Hepatocyte (in vitro differentiated cells): ENCODE results near the gene HRH2. TPM values are rescaled to one million over a fixed set of nuclear protein-coding genes. Genes with fewer than 3 reads are reported as not detected.

Source experiments
- DNase-seq: peaks from one replicate; pipeline ENCODE4 v3.0.0-alpha.2; 2016; ENCODE audit warnings: low spot score
- H2AFZ ChIP-seq: fragments of 200-600 bp; sonication (generic); 2 replicates; pipeline ENCODE4 v1.6.0; 2016; ENCODE audit warnings: antibody characterized with exemption, mild to moderate bottlenecking
- H3K27ac ChIP-seq: fragments of 200-600 bp; sonication (generic); 2 replicates; pipeline ENCODE4 v1.5.1; 2016; ENCODE audit warnings: mild to moderate bottlenecking
- H3K27me3 ChIP-seq: fragments of 200-600 bp; sonication (generic); 2 replicates; pipeline ENCODE4 v1.6.1; 2016
- H3K36me3 ChIP-seq: fragments of 200-600 bp; sonication (generic); replicated peaks from 2 replicates; pipeline ENCODE4 v1.5.1; 2016; ENCODE audit warnings: low read depth; ENCODE audit not compliant: insufficient read depth
- H3K4me1 ChIP-seq: fragments of 200-600 bp; sonication (generic); 2 replicates; pipeline ENCODE4 v1.5.1; 2016; ENCODE audit warnings: mild to moderate bottlenecking, moderate library complexity; ENCODE audit not compliant: insufficient read depth
- H3K4me2 ChIP-seq: fragments of 200-600 bp; sonication (generic); 2 replicates; pipeline ENCODE4 v1.6.0; 2016
- H3K4me3 ChIP-seq: fragments of 200-600 bp; sonication (generic); 2 replicates; pipeline ENCODE4 v1.5.1; 2016; ENCODE audit warnings: mild to moderate bottlenecking
- H3K79me2 ChIP-seq: fragments of 200-600 bp; sonication (generic); 2 replicates; pipeline ENCODE4 v1.6.0; 2017; ENCODE audit warnings: mild to moderate bottlenecking
- H3K9me2 ChIP-seq: fragments of 200-600 bp; sonication (generic); replicated peaks from 2 replicates; pipeline ENCODE4 v1.6.0; 2017; ENCODE audit warnings: mild to moderate bottlenecking; ENCODE audit not compliant: insufficient read depth
- H3K9me3 ChIP-seq: fragments of 200-600 bp; sonication (generic); 2 replicates; pipeline ENCODE4 v1.5.1; 2016; ENCODE audit warnings: low read depth, mild to moderate bottlenecking
- H4K20me1 ChIP-seq: fragments of 200-600 bp; sonication (generic); 2 replicates; pipeline ENCODE4 v1.6.0; 2016; ENCODE audit warnings: mild to moderate bottlenecking; ENCODE audit not compliant: insufficient read depth, poor library complexity, severe bottlenecking
- CTCF ChIP-seq: fragments of 200-600 bp; sonication (generic); IDR thresholded peaks from 2 replicates; pipeline ENCODE4 v1.5.1; 2016; ENCODE audit warnings: antibody characterized with exemption, mild to moderate bottlenecking; ENCODE audit not compliant: poor library complexity
- EZH2 ChIP-seq: fragments of 200-600 bp; sonication (generic); IDR thresholded peaks from 2 replicates; pipeline ENCODE4 v1.6.1; 2016; ENCODE audit warnings: antibody characterized with exemption, mild to moderate bottlenecking, borderline replicate concordance
- EZH2phosphoT487 ChIP-seq: fragments of 200-600 bp; sonication (generic); IDR thresholded peaks from one replicate; pipeline ENCODE4 v1.6.1; 2018; ENCODE audit warnings: antibody characterized with exemption, mild to moderate bottlenecking, low read depth, moderate library complexity; ENCODE audit not compliant: unreplicated experiment, severe bottlenecking
- WGBS: methylation state at CpG from one replicate; pipeline ENCODE4 v1.1.6; 2016; ENCODE audit warnings: low lambda C conversion rate; ENCODE audit errors: missing lambda C conversion rate; 5-methylcytosine and 5-hydroxymethylcytosine counted together
- polyA plus RNA-seq: library from polyadenylated mRNA; unstranded; fragments of >200 nt; fragmentation: Nextera tagmentation; extraction: Ambion mirVana; gene quantifications from 2 replicates; pipeline ENCODE4 v1.2.1, GENCODE V29; 2016
- total RNA-seq: library from RNA; depleted of rRNA; stranded (reverse); fragments of >200 nt; gene quantifications from 2 replicates; pipeline ENCODE4 v1.2.3, GENCODE V29; 2014

The HRH2 gene
- total and polyA plus RNA-seq, 2 experiments from 2014 or later = 2.2 to 2.5 TPM

DNA sequence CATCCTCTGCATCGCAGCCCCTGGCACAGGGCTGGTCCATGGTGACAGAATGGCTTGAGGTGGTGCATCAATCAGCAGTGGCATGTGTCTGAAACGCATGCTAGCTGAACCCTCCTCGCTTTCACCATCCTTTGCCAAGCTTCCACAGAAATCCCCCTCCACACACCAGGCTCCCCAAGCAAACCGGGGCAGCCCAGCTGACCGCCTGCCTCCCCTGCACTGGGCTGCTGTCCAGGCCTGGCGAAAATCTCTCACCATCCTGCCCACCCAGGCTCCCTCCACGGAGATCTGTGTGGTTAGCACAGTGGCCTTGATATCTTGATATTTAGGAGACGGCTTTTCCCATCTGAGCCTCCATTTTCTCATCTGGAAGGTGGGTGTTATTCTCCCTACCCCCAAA, 905 bp upstream of the HRH2 start:
- H4K20me1 ChIP-seq = no peaks in the 10 kb centered on the region
- no peak overlapping the region for H2AFZ ChIP-seq
- TF ChIP-seq CTCF (no peak), EZH2phosphoT487 (no peak), EZH2 (no peak)
- H3K4me1 ChIP-seq = no peaks in the 10 kb centered on the region
- no peaks in the 10 kb centered on the region for H3K9me3 ChIP-seq
- H3K4me3 ChIP-seq = no peak overlapping the region
- H3K27ac ChIP-seq = no peak overlapping the region
- H3K27me3 ChIP-seq = peaks cover 38% of the 10 kb centered on the region
- no peak for DNase-seq
- H3K79me2 ChIP-seq = no peaks in the 10 kb centered on the region
- WGBS = 80% methylated on average over 8 of the region's 8 CpGs
- no peaks in the 10 kb centered on the region for H3K9me2 ChIP-seq
- H3K36me3 ChIP-seq = no peaks in the 10 kb centered on the region
- H3K4me2 ChIP-seq = peak overlapping the region; percentile 98

DNA sequence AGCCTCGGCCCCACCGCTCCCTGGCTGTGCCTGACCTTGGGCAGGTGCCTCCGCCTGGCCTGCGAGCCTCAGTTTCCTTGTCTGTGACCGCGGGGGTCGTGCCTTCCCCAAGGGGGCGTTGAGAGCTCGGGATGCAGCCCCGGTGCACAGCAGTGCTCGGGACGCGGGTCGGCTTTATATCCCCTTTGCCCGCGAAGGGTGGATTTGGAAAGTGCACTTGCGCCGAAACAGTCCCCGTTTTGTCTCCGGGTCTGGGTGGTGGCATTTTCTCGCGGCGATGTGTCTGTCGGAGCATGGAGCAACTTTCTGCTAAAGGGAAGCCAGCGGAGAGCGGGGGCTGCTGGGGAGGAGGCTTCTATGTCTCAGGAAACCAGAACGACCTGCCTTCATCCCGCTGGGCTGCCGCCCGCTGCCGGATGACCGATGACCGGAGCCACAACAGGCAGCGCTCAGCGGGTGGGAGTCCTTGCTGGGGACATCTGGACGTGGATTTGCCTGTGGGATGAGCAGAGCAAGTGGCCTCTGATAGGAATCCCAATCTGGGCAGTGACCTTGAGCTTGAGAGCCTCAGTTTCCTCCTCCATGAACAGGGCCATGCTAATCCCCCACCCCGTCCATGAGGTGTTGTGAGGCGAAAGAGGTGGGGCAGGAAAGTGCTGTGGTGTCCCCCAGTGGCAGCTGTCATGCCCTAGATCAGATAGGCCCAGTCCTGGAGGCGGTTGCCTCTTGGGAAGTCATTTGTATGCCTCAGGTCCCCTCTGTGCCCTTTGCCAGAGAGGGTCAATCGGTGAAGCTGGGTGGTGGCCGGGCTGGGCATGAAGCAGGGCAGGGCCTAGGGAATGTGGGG, 651 bp downstream of the HRH2 start:
- DNase-seq = peak; percentile 26
- Histone ChIP-seq H3K36me3 (no peaks in the 10 kb centered on the region), H3K27me3 (peaks cover 38% of the 10 kb centered on the region), H3K4me3 (peak overlapping the region; percentile 65), H3K9me2 (no peaks in the 10 kb centered on the region), H3K79me2 (peaks cover 3% of the 10 kb centered on the region), H3K4me1 (no peaks in the 10 kb centered on the region), H3K4me2 (peak overlapping the region; percentile 98), H3K9me3 (no peaks in the 10 kb centered on the region), H4K20me1 (no peaks in the 10 kb centered on the region), H2AFZ (peak overlapping the region; percentile 60), H3K27ac (no peak overlapping the region)
- WGBS = 14% methylated on average over 39 of the region's 41 CpGs
- TF ChIP-seq CTCF = no peak
- peak; percentile 74 for TF ChIP-seq EZH2
- peak; percentile 28 for TF ChIP-seq EZH2phosphoT487

GRCh38 chr5:175659546-175660253, 1.8 kb downstream of the HRH2 start:
- no peaks in the 10 kb centered on the region for H3K36me3 ChIP-seq
- H2AFZ ChIP-seq = no peak overlapping the region
- peaks cover 3% of the 10 kb centered on the region for H3K79me2 ChIP-seq
- H3K27ac ChIP-seq = no peak overlapping the region
- no peak overlapping the region for H3K4me3 ChIP-seq
- H3K4me2 ChIP-seq = no peak overlapping the region
- H3K9me2 ChIP-seq = no peaks in the 10 kb centered on the region
- H3K4me1 ChIP-seq = no peaks in the 10 kb centered on the region
- no peaks in the 10 kb centered on the region for H4K20me1 ChIP-seq
- TF ChIP-seq CTCF (no peak), EZH2phosphoT487 (no peak)
- no peaks in the 10 kb centered on the region for H3K9me3 ChIP-seq
- peaks cover 38% of the 10 kb centered on the region for H3K27me3 ChIP-seq
- peak; percentile 26 for DNase-seq
- WGBS = 68% methylated on average over 13 of the region's 13 CpGs
